Stimulated activated CD8-positive, alpha-beta memory T cell treated with anti-CD3 and anti-CD28 coated beads, Interleukin-15, amount 100 ng/mL, for 24 hours (primary cell): ENCODE results near the gene ERN1.
A peak's percentile ranks its signal among the peaks of the same experiment; 100 is the strongest.

Experiments used
- DNase-seq: peaks from one replicate; pipeline ENCODE4 v3.0.0-alpha.2; 2020; ENCODE audit warnings: low read depth

The ERN1 gene

GRCh38 chr17:64003526-64004121, 126.3 kb downstream of the ERN1 start:
- no peak for DNase-seq

DNA sequence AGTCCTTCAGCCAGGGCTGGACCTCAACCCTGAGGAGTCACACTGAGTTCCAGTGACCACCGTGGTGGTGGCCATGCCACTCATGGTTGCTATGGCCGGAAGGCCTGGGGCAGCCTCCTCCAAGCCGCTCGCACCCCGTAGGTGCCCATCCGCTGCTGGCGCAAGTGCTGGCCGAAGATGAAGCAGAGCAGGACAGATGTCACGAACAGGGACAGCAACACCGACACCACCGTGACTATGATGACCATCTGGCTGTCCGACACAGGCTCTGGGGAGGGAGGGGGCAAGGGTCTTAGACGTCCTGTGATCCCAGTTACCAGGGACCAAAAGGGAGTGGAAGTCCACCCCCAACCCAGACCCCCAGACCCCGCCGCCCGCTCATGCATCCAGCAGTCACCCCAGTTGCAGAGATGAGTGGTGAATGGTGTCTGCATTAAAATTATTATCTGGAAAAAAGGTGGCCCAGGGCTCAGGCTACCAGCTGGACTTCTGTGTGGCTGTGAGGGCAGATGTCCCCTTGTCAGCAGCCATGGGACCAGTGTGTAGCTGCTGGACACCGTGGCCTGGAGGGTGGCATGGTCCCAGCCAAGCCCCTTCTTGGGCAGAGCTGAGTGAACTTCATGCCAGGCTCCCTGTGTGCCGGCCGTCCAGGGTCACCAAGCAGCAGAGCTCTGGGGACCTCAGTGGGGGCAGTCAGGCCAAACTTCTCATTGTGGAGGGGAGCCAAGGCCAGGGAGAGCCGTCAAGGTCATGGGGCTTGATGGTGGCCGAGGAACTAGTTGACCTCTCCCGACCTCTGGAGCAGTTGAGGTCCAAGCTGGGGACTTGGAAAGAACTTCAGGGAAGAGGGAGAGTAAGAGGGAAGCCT, 127.1 kb downstream of the ERN1 start:
- no peak for DNase-seq

DNA sequence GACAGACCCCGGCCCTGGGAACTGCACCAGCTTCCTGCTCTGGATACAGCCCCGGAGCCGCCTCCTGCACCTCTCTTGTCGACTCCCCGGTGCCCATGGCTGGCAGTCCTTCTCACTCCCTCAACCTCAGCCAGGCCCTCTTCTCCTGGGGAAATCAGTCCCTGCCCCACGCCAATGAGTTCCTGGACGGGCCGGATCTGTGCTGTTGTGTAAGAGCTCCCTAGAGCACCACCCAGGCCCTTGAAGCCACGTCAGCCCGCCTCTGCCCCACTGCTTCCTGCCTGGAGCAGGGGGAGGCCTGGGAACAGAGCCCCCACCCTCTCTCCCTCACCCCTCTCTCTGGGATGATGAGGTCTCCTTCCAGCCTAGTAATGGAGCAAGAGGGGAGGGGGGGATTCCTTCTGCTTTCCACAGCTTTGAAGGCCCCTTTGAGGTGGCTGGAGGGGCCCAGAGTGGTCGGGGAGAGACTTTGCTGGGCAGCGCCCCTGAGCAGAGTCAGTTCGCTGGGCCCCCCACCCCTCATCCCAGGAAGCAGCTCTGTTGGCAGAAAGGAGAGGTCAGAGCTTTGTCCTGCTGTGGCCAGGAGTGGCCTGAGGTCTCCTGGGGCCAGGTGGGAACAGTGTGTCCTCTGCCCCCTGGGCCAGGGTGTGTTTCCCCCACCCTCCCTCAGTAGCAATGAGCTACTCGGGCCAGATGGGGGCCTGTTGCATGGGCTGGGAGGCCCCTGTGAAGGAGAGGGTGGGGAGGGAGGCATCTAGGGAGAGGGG, 128.0 kb downstream of the ERN1 start:
- no peak for DNase-seq

DNA sequence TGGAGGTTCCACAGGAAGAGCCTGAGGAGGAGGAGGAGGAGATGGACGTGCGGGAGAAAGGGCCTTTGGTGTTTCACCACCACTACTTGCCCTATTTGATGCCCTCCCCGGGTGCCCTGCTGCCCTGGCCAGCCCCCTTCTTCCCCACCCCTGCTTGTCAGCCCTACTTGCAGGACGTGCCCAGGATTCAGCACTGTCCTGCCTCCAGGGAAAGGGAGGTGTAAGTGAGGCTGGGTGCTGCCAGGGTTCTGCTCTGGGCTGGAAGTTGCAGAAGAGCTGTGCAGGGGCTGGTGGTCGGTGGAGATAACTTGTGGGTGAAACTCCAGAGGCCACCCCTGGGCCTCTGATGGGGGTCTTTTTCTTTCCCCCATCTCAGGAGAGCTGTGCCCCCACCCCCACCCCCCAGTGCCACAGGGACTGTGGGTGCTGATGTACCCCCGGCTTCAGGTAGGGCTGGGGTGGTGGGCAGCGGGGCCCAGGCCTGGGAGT, 128.8 kb downstream of the ERN1 start:
- DNase-seq, result no peak

DNA sequence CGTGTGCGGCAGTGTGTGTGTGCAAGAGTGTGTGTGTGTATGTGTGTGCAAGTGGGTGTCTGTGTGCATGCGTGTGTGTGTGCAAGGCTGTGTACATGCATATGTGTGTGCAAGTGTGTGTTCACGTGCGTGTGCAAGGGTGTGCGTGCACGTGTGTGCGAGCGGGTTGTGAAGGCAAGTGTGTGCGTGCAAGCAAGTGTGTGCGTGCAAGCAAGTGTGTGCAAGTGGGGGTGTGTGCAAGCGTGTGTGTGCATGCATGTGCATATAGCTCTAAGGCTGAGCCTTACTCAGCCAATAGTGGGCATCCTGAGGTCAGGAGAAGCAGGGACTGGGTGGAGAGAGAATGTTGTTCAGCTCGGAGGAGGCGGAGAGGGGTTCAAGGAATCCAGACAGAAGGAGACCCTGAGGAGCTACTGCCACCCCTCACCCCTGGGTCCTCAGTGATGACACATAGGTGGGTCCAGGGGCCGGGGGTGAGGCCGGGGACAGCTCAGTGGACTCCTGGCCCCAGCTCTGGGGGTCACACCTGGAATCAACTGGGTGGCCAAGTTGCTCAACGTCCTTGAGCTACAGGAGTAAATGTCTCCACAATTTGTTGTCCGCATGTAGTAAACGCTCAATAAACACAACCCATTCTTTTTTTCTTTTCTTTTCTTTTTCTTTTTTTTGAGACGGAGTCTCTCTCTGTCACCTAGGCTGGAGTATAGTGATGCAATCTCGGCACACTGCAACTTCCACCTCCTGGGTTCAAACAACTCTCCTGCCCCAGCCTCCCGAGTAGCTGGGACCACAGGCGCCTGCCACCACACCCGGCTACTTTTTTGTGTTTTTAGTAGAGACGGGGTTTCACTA, 130.0 kb downstream of the ERN1 start:
- DNase-seq, result no peak

- DNase-seq, result no peak
Measured at GRCh38 chr17:63998721-63999679, 130.9 kb downstream of the ERN1 start.

- peak; percentile 53 for DNase-seq
Measured at GRCh38 chr17:63998050-63998720, 131.8 kb downstream of the ERN1 start, which contains the start of gene PRR29. Gene PRR29 (plus strand): TSS chr17:63998351. CDS start chr17:63998365, 14 bp downstream.

- DNase-seq, result no peak
Measured at GRCh38 chr17:63997341-63998048, 132.4 kb downstream of the ERN1 start.

DNA sequence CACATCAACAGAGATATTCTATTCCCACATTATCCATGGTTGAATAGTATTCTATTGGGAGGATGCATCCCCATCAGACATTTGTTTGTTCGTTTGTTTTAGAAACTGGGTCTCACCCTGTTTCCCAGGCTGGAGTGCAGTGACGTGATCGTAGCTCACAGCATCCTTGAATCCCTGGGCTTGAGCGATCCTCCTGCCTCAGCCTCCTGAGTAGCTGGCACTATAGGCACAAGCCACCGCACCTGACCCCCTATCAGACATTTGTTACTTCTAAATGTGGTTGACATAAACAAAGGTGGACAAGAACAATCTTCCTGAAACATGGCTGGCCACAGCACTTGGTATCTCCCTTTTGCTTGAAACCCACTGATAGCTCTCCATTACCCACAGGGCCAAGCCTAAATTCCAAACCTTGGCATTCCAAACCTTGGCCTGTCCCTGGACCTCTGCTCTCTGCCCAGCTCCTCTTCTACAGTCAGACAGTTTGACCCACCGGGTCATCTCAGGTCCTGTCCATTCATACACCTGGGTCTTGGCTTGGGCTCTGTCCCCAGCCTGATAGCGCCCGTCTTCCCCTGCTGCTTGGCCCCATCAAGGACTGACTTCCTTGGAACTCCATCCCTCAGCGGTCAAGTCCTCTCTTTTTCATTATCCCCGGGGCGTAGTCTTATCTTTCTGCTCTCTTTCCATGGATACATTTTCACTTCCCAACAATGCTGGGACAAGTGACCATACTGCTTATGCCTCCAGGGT, 133.3 kb downstream of the ERN1 start:
- DNase-seq, result no peak

- no peak for DNase-seq
Measured at GRCh38 chr17:63995626-63996025, 134.3 kb downstream of the ERN1 start.

GRCh38 chr17:63993368-63993985, 136.5 kb downstream of the ERN1 start:
- DNase-seq, result no peak

- no peak for DNase-seq
Measured at GRCh38 chr17:63991611-63992010, 138.3 kb downstream of the ERN1 start.

GRCh38 chr17:63989622-63990345, 140.2 kb downstream of the ERN1 start:
- DNase-seq, result no peak
